HEK293 (cell line): ENCODE measurements around the gene FGD4.

Experiments used
- CTCF ChIA-PET: fragments of 350-600 bp; formaldehyde crosslinking; extraction: SDS; loops from one replicate; lab custom pipeline; 2021; ENCODE audit warnings: antibody characterized with exemption; lab: Yijun Ruan, JAX
- POLR2A ChIA-PET: fragments of 300-600 bp; formaldehyde crosslinking; extraction: SDS; loops from one replicate; lab custom pipeline; 2020; ENCODE audit warnings: antibody characterized with exemption, inconsistent platforms; lab: Yijun Ruan, JAX
- H3K27ac ChIP-seq: fragments of 200-500 bp; sonication (Bioruptor generic); 2 replicates; pipeline ENCODE4 v1.5.1; 2014; ENCODE audit warnings: low read depth, low read length, control low read depth, inconsistent platforms; ENCODE audit errors: extremely low read depth
- H3K36me3 ChIP-seq, 2 experiments: fragments of 200-500 bp in 1 of 2; sonication (Bioruptor generic) in 1 of 2; 1 replicate in 1 of 2; 2 replicates in 1 of 2; pipeline ENCODE4 v1.5.1; 2014 to 2017; ENCODE audit warnings: inconsistent platforms in 2 of 2, low read length in 2 of 2; ENCODE audit not compliant: control insufficient read depth in 2 of 2, insufficient read depth in 1 of 2
- H3K4me1 ChIP-seq: fragments of 200-500 bp; sonication (Bioruptor generic); 2 replicates; pipeline ENCODE4 v1.5.1; 2014; ENCODE audit warnings: mild to moderate bottlenecking, low read length, inconsistent platforms; ENCODE audit not compliant: control insufficient read depth, insufficient read depth
- H3K4me3 ChIP-seq: 2 replicates; pipeline ENCODE4 v1.5.1; 2011; ENCODE audit warnings: low read depth, mild to moderate bottlenecking, control low read depth, low read length, moderate library complexity
- H3K9me3 ChIP-seq: fragments of 200-500 bp; sonication (Bioruptor generic); 2 replicates; pipeline ENCODE4 v1.5.1; 2014; ENCODE audit warnings: low read depth, low read length, inconsistent platforms; ENCODE audit not compliant: control insufficient read depth, insufficient read depth
- BCL11B ChIP-seq: fragments of 450-650 bp; formaldehyde crosslinking; IDR thresholded peaks from 2 replicates; pipeline ENCODE4 v1.5.1; 2016; ENCODE audit warnings: low read depth, missing biosample characterization, missing genetic modification characterization
- EGR2 ChIP-seq: fragments of 450-650 bp; formaldehyde crosslinking; IDR thresholded peaks from 2 replicates; pipeline ENCODE4 v1.5.1; 2016; ENCODE audit warnings: low read depth, missing biosample characterization, missing genetic modification characterization
- HOXC10 ChIP-seq: sonication (generic); formaldehyde crosslinking; IDR thresholded peaks from 2 replicates; pipeline ENCODE4 v1.8.1; 2023; ENCODE audit warnings: mild to moderate bottlenecking, missing genetic modification reagents
- SP7 ChIP-seq: fragments of 450-650 bp; formaldehyde crosslinking; IDR thresholded peaks from 2 replicates; pipeline ENCODE4 v1.5.1; 2016; ENCODE audit warnings: missing biosample characterization, missing genetic modification characterization
- TSHZ1 ChIP-seq: fragments of 450-650 bp; formaldehyde crosslinking; IDR thresholded peaks from 2 replicates; pipeline ENCODE4 v1.5.1; 2016; ENCODE audit warnings: missing biosample characterization, missing genetic modification characterization, borderline replicate concordance
- YY1 ChIP-seq: fragments of 450-650 bp; formaldehyde crosslinking; IDR thresholded peaks from 2 replicates; pipeline ENCODE4 v1.5.1; 2018; ENCODE audit warnings: missing biosample characterization, missing genetic modification characterization
- ZFHX2 ChIP-seq: fragments of 450-650 bp; formaldehyde crosslinking; conservative IDR thresholded peaks from 2 replicates; pipeline ENCODE4 v1.5.1; 2016; ENCODE audit warnings: missing biosample characterization, missing genetic modification characterization
- ZFP69B ChIP-seq: fragments of 450-650 bp; formaldehyde crosslinking; IDR thresholded peaks from 2 replicates; pipeline ENCODE4 v1.5.1; 2016; ENCODE audit warnings: missing biosample characterization, missing genetic modification characterization
- ZNF155 ChIP-seq: fragments of 450-650 bp; formaldehyde crosslinking; IDR thresholded peaks from 2 replicates; pipeline ENCODE4 v1.5.1; 2016; ENCODE audit warnings: missing biosample characterization, missing genetic modification characterization
- ZNF426 ChIP-seq: fragments of 450-650 bp; formaldehyde crosslinking; IDR thresholded peaks from 2 replicates; pipeline ENCODE4 v1.5.1; 2017; ENCODE audit warnings: missing biosample characterization, missing genetic modification characterization, mild to moderate bottlenecking, inconsistent platforms, moderate library complexity
- ZNF449 ChIP-seq: fragments of 450-650 bp; formaldehyde crosslinking; IDR thresholded peaks from 2 replicates; pipeline ENCODE4 v1.5.1; 2017; ENCODE audit warnings: missing biosample characterization, mild to moderate bottlenecking, missing genetic modification characterization, moderate library complexity
- ZNF513 ChIP-seq: fragments of 450-650 bp; IDR thresholded peaks from 2 replicates; pipeline ENCODE4 v1.5.1; 2018; ENCODE audit warnings: missing biosample characterization, missing genetic modification characterization
- ZNF621 ChIP-seq: fragments of 450-650 bp; formaldehyde crosslinking; IDR thresholded peaks from 2 replicates; pipeline ENCODE4 v1.5.1; 2017; ENCODE audit warnings: missing biosample characterization, missing genetic modification characterization
- ZNF626 ChIP-seq: fragments of 450-650 bp; sonication (Bioruptor Pico); formaldehyde crosslinking; IDR thresholded peaks from 2 replicates; pipeline ENCODE4 v1.5.1; 2018; ENCODE audit warnings: missing biosample characterization, missing genetic modification characterization, inconsistent platforms
- ZNF776 ChIP-seq: fragments of 450-650 bp; formaldehyde crosslinking; IDR thresholded peaks from 2 replicates; pipeline ENCODE4 v1.5.0; 2017; ENCODE audit warnings: missing biosample characterization, missing genetic modification characterization, borderline replicate concordance
- ZNF785 ChIP-seq: fragments of 450-650 bp; formaldehyde crosslinking; IDR thresholded peaks from 2 replicates; pipeline ENCODE4 v1.5.1; 2016; ENCODE audit warnings: missing biosample characterization, missing genetic modification characterization
- ZSCAN23 ChIP-seq: fragments of 450-650 bp; formaldehyde crosslinking; IDR thresholded peaks from 2 replicates; pipeline ENCODE4 v1.5.1; 2016; ENCODE audit warnings: missing biosample characterization, missing genetic modification characterization
- TF ChIP-seq, protein P1 (sequence below): fragments of 450-650 bp; formaldehyde crosslinking; IDR thresholded peaks from 2 replicates; pipeline ENCODE4 v1.5.1; 2016; ENCODE audit warnings: missing biosample characterization, missing genetic modification characterization
- TF ChIP-seq, protein P2 (sequence below): fragments of 450-650 bp; formaldehyde crosslinking; IDR thresholded peaks from 2 replicates; pipeline ENCODE4 v1.5.1; 2016; ENCODE audit warnings: missing biosample characterization, missing genetic modification characterization

Gene FGD4

GRCh38 chr12:32445356-32445755, 46.0 kb downstream of the FGD4 start:
- no peak for TF ChIP-seq ZNF785 (tag by site-specific recombination)
- TF ChIP-seq ZNF513 (tag by site-specific recombination): 0 out of 2 replicates have a peak, but pooled peaks have one; percentile 5
- TF ChIP-seq, all 188 proteins: peak for 1
- ChIA-PET CTCF (interaction anchor here (1.7 kb wide), 1 partner anchor 11 kb away, joined by 4 read pairs; no protein-coding TSS in a partner anchor), POLR2A (no interaction called here)
- Histone ChIP-seq H3K9me3 (no peaks in the 10 kb centered on the region), H3K4me1 (peaks cover 15% of the 10 kb centered on the region), H3K27ac (no peak overlapping the region), H3K4me3 (no peak overlapping the region), H3K36me3 (no peaks in the 10 kb centered on the region; a peak in 1 of 3 replicates)

DNA sequence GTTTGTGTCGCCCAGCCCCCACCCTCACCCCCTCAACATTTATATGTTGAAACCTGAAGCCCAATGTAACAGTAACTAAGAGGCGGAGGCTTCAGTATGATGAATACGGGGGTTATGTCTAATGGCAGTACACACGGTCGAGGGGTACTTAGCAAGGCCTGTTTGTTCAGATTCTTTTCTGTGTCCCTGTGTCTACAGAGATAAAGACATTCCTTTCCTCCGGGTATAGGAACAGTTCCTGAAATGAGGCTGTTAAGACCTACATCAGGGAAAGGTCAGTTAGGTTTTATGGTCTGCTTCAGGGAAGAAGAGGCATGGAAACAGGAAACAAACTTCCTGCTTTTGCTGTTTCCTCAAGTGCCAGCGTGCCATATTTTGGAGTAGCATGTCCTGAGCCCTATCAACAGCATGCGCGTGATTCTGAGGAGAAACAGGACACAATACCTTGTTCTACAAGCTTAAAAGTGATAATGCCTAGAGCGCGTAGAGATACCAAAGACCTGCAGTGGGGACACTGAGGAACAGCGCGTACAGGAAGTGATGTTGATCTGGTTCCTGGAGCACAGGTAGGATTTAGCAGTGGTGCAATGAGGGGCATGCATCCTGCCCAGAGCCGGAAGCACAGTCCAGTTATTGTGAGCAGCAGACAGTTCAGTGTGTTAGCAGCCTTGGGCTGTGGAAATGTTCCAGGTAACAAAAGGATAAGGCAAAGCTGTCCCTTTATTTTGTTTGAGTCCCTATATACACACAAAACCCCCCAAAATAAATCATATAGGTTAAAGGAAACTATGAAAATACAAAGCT, 47.2 kb downstream of the FGD4 start:
- ChIA-PET CTCF (interaction anchor here (0.6 to 1.7 kb wide), 2 partner anchors 9 to 17 kb away, joined by 3 to 4 read pairs; no protein-coding TSS in a partner anchor), POLR2A (no interaction called here)
- no peaks in the 10 kb centered on the region for H3K9me3 ChIP-seq
- H3K4me1 ChIP-seq: peaks cover 15% of the 10 kb centered on the region
- no peaks in the 10 kb centered on the region; a peak in 1 of 3 replicates for H3K36me3 ChIP-seq
- no peak overlapping the region; the same call in 1 of the 2 replicates for H3K27ac ChIP-seq
- no peak overlapping the region for H3K4me3 ChIP-seq
- no peak for TF ChIP-seq BCL11B (tag by site-specific recombination)
- no peak for TF ChIP-seq ZFHX2 (tag by site-specific recombination)
- no peak for TF ChIP-seq ZSCAN23 (tag by site-specific recombination)
- TF ChIP-seq ZNF426 (tag by site-specific recombination): no peak
- no peak for TF ChIP-seq TSHZ1 (tag by site-specific recombination)
- TF ChIP-seq ZFP69B (tag by site-specific recombination): no peak
- TF ChIP-seq YY1 (tag by site-specific recombination): no peak
- TF ChIP-seq, protein P1, sequence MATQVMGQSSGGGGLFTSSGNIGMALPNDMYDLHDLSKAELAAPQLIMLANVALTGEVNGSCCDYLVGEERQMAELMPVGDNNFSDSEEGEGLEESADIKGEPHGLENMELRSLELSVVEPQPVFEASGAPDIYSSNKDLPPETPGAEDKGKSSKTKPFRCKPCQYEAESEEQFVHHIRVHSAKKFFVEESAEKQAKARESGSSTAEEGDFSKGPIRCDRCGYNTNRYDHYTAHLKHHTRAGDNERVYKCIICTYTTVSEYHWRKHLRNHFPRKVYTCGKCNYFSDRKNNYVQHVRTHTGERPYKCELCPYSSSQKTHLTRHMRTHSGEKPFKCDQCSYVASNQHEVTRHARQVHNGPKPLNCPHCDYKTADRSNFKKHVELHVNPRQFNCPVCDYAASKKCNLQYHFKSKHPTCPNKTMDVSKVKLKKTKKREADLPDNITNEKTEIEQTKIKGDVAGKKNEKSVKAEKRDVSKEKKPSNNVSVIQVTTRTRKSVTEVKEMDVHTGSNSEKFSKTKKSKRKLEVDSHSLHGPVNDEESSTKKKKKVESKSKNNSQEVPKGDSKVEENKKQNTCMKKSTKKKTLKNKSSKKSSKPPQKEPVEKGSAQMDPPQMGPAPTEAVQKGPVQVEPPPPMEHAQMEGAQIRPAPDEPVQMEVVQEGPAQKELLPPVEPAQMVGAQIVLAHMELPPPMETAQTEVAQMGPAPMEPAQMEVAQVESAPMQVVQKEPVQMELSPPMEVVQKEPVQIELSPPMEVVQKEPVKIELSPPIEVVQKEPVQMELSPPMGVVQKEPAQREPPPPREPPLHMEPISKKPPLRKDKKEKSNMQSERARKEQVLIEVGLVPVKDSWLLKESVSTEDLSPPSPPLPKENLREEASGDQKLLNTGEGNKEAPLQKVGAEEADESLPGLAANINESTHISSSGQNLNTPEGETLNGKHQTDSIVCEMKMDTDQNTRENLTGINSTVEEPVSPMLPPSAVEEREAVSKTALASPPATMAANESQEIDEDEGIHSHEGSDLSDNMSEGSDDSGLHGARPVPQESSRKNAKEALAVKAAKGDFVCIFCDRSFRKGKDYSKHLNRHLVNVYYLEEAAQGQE (tag by site-specific recombination): no peak
- TF ChIP-seq, protein P2, sequence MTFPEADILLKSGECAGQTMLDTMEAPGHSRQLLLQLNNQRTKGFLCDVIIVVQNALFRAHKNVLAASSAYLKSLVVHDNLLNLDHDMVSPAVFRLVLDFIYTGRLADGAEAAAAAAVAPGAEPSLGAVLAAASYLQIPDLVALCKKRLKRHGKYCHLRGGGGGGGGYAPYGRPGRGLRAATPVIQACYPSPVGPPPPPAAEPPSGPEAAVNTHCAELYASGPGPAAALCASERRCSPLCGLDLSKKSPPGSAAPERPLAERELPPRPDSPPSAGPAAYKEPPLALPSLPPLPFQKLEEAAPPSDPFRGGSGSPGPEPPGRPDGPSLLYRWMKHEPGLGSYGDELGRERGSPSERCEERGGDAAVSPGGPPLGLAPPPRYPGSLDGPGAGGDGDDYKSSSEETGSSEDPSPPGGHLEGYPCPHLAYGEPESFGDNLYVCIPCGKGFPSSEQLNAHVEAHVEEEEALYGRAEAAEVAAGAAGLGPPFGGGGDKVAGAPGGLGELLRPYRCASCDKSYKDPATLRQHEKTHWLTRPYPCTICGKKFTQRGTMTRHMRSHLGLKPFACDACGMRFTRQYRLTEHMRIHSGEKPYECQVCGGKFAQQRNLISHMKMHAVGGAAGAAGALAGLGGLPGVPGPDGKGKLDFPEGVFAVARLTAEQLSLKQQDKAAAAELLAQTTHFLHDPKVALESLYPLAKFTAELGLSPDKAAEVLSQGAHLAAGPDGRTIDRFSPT (tag by site-specific recombination): no peak
- no peak for TF ChIP-seq ZNF449
- no peak for TF ChIP-seq SP7 (tag by site-specific recombination)
- TF ChIP-seq ZNF621 (tag by site-specific recombination): no peak
- TF ChIP-seq ZNF626: no peak
- TF ChIP-seq ZNF155 (tag by site-specific recombination): no peak
- TF ChIP-seq HOXC10 (CRISPR knock-in tag): no peak
- no peak for TF ChIP-seq ZNF776 (tag by site-specific recombination)
- TF ChIP-seq EGR2: no peak
